ENCODE data around the gene SH2D3C.

- no peak for TF ChIP-seq CTCF (IDR thresholded peaks at IDR 0.05; ENCODE audit: low read depth, low read length, poor library complexity, severe bottlenecking)
- no peak for TF ChIP-seq EZH2phosphoT487 (IDR thresholded peaks at IDR 0.05; ENCODE audit: borderline replicate concordance, low read length)
Measured at GRCh38 chr9:127771570-127772189, 6.8 kb downstream of the SH2D3C start.

Measured in DOHH2 (cell line).